Glomerular endothelial cell (primary cell): ENCODE measurements around the gene ACTR2. TPM values are rescaled to one million over a fixed set of nuclear protein-coding genes. Genes with fewer than 3 reads are reported as not detected.

Experiments
- DNase-seq: peaks from one replicate; pipeline ENCODE4 v3.0.0-alpha.2; 2011; ENCODE audit warnings: low read depth, low spot score; ENCODE audit errors: extremely low read depth
- total RNA-seq: library from RNA; depleted of rRNA; stranded (reverse); fragments of >200 nt; gene quantifications from 2 replicates; pipeline ENCODE4 v1.2.3, GENCODE V29; 2015

ACTR2 gene
- total RNA-seq, 1 donor from 2014 or later = 190 TPM

GRCh38 chr2:65277791-65278483 lies 50.3 kb downstream of the ACTR2 start:
- DNase-seq = no peak

- DNase-seq = no peak
Measured at GRCh38 chr2:65278531-65278981, 50.9 kb downstream of the ACTR2 start.

GRCh38 chr2:65279756-65280155 lies 52.1 kb downstream of the ACTR2 start:
- no peak for DNase-seq

- no peak for DNase-seq
Measured at GRCh38 chr2:65281627-65282351, 54.2 kb downstream of the ACTR2 start.

GRCh38 chr2:65282477-65283053 lies 54.9 kb downstream of the ACTR2 start:
- no peak for DNase-seq

- no peak for DNase-seq
Measured at GRCh38 chr2:65287364-65287763, 59.7 kb downstream of the ACTR2 start.

GRCh38 chr2:65291216-65292105 lies 63.8 kb downstream of the ACTR2 start:
- no peak for DNase-seq

GRCh38 chr2:65292106-65292400 lies 64.4 kb downstream of the ACTR2 start:
- DNase-seq = no peak

- no peak for DNase-seq
Measured at GRCh38 chr2:65292461-65293011, 64.9 kb downstream of the ACTR2 start.

- DNase-seq = no peak
Measured at GRCh38 chr2:65293376-65293775, 65.7 kb downstream of the ACTR2 start.

GRCh38 chr2:65294136-65294535 lies 66.5 kb downstream of the ACTR2 start:
- no peak for DNase-seq

GRCh38 chr2:65294701-65295100 lies 67.1 kb downstream of the ACTR2 start:
- no peak for DNase-seq

- no peak for DNase-seq
Measured at GRCh38 chr2:65296971-65297370, 69.3 kb downstream of the ACTR2 start.

- no peak for DNase-seq
Measured at GRCh38 chr2:65297544-65297943, 69.9 kb downstream of the ACTR2 start.

- no peak for DNase-seq
Measured at GRCh38 chr2:65298089-65298488, 70.5 kb downstream of the ACTR2 start.

GRCh38 chr2:65299246-65299645 lies 71.6 kb downstream of the ACTR2 start:
- DNase-seq = no peak

- no peak for DNase-seq
Measured at GRCh38 chr2:65300134-65300760, 72.6 kb downstream of the ACTR2 start.

GRCh38 chr2:65300761-65301711 lies 73.4 kb downstream of the ACTR2 start:
- no peak for DNase-seq

- DNase-seq = no peak
Measured at GRCh38 chr2:65305934-65306333, 78.3 kb downstream of the ACTR2 start.
